WERI-Rb-1 (cell line): Measurements from ENCODE around the gene KIF13A.
"Not testable (repeated sequence)": the region's sequence is repeated elsewhere in the genome, so short reads cannot be mapped to it uniquely, and the experiment has no call there.

ENCODE experiments used
- DNase-seq: peaks from one replicate; pipeline ENCODE4 v3.0.0-alpha.2; 2020
- H3K27ac ChIP-seq: fragments of 250-450 bp; sonication (Bioruptor Pico); 2 replicates; pipeline ENCODE4 v1.5.1; 2020; ENCODE audit warnings: mild to moderate bottlenecking, moderate library complexity
- H3K27me3 ChIP-seq: fragments of 250-450 bp; sonication (Bioruptor Pico); 2 replicates; pipeline ENCODE4 v1.5.1; 2021; ENCODE audit warnings: mild to moderate bottlenecking, low read depth, moderate library complexity; ENCODE audit not compliant: insufficient read depth, severe bottlenecking
- H3K36me3 ChIP-seq: fragments of 250-450 bp; sonication (Bioruptor Pico); 2 replicates; pipeline ENCODE4 v1.5.1; 2020; ENCODE audit warnings: mild to moderate bottlenecking, moderate library complexity
- H3K4me3 ChIP-seq: 2 replicates; pipeline ENCODE4 v1.5.1; 2011; ENCODE audit warnings: low read depth, mild to moderate bottlenecking, control low read depth, low read length
- H3K9me3 ChIP-seq: fragments of 250-450 bp; sonication (Bioruptor Pico); 2 replicates; pipeline ENCODE4 v1.5.1; 2021; ENCODE audit warnings: mild to moderate bottlenecking, moderate library complexity; ENCODE audit not compliant: severe bottlenecking
- TF ChIP-seq, protein P1 (sequence below): IDR thresholded peaks from 2 replicates; pipeline ENCODE4 v1.5.1; 2011; ENCODE audit warnings: low read depth, mild to moderate bottlenecking, control low read depth, inconsistent platforms, low read length

Gene KIF13A

DNA sequence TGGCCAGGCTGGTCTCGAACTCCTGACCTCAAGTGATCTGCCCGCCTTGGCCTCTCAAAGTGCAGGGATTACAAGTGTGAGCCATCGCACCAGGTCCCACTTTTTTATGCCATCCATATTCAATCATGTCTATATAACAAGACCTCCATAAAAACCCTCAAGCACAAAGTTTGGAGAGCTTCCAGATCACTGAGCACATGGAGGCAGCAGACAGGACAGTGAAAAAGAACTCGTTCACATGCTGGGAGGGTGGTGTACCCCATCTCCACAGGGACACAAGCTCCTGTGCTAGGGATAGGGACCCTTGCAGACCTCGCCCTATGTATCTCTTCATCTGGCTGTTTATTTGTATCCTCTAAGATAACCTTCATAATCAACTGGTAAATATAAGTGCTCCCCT is 30.3 kb downstream of the KIF13A start:
- H3K9me3 ChIP-seq: no peaks in the 10 kb centered on the region
- no peak for DNase-seq
- TF ChIP-seq, protein P1, sequence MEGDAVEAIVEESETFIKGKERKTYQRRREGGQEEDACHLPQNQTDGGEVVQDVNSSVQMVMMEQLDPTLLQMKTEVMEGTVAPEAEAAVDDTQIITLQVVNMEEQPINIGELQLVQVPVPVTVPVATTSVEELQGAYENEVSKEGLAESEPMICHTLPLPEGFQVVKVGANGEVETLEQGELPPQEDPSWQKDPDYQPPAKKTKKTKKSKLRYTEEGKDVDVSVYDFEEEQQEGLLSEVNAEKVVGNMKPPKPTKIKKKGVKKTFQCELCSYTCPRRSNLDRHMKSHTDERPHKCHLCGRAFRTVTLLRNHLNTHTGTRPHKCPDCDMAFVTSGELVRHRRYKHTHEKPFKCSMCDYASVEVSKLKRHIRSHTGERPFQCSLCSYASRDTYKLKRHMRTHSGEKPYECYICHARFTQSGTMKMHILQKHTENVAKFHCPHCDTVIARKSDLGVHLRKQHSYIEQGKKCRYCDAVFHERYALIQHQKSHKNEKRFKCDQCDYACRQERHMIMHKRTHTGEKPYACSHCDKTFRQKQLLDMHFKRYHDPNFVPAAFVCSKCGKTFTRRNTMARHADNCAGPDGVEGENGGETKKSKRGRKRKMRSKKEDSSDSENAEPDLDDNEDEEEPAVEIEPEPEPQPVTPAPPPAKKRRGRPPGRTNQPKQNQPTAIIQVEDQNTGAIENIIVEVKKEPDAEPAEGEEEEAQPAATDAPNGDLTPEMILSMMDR: no peak
- H3K27ac ChIP-seq: no peak overlapping the region
- no peaks in the 10 kb centered on the region for H3K36me3 ChIP-seq
- no peaks in the 10 kb centered on the region for H3K27me3 ChIP-seq
- no peak overlapping the region for H3K4me3 ChIP-seq

DNA sequence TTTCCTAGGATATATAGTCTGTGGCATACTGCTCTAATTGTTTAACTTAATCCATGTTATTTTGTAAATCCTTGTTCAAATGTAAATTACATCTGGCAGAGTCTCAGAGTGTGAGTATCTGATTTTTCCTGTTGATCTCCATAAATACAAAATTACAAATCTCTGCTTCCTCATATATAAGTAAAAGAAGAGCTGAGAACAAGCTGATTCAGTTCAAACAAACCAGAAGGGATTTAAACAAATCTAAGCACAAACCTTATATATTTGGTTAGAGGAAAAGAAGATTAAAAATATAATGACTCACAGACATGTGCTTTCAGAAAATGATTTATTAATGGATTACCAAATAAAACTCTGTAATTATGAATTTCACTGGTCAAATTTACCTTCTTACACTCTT is 37.3 kb downstream of the KIF13A start:
- TF ChIP-seq, protein P1: no peak
- Histone ChIP-seq H3K27me3 (no peaks in the 10 kb centered on the region), H3K27ac (no peak overlapping the region), H3K36me3 (no peaks in the 10 kb centered on the region), H3K9me3 (no peaks in the 10 kb centered on the region), H3K4me3 (no peak overlapping the region)
- no peak for DNase-seq

DNA sequence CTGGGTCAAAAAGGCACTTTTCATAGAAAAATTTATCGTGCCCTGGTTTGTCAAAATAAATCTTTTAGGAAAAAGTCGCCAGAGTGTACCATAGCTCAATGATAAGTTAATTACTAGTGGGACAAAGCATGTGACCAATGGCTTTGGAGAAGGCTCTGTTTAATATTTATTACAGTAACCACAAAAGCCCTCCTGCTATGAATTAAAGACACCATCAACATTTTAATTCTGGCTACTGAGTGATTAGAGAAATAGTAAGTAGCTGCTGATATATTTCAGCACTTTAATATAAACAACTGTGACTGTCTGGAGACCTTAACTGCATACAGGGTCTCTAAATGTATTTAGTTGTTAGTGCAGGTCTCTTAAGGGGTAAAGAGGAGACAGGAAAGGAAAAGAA is 38.3 kb downstream of the KIF13A start:
- no peak for DNase-seq
- no peaks in the 10 kb centered on the region for H3K36me3 ChIP-seq
- TF ChIP-seq, protein P1: no peak
- no peak overlapping the region for H3K27ac ChIP-seq
- no peak overlapping the region for H3K4me3 ChIP-seq
- no peaks in the 10 kb centered on the region for H3K9me3 ChIP-seq
- no peaks in the 10 kb centered on the region for H3K27me3 ChIP-seq

DNA sequence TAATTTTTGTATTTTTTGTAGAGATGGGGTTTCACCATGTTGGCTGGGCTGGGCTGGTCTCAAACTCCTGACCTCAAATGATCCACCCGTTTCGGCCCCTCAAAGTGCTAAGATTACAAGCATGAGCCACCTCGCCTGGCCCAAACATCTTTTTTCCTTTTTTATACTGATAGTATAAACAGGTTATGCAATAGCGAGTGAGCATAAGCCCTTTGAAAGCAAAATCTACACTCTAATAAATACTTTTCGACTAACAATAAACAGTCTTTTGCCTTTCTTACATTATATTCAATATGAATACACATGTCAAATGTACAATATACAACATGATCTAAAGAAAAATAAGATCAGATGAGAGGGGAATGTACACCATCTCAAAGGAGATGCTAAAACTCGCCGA is 38.7 kb downstream of the KIF13A start:
- Histone ChIP-seq H3K9me3 (no peaks in the 10 kb centered on the region), H3K36me3 (no peaks in the 10 kb centered on the region), H3K4me3 (no peak overlapping the region), H3K27ac (no peak overlapping the region), H3K27me3 (no peaks in the 10 kb centered on the region)
- TF ChIP-seq, protein P1: no peak
- no peak for DNase-seq

DNA sequence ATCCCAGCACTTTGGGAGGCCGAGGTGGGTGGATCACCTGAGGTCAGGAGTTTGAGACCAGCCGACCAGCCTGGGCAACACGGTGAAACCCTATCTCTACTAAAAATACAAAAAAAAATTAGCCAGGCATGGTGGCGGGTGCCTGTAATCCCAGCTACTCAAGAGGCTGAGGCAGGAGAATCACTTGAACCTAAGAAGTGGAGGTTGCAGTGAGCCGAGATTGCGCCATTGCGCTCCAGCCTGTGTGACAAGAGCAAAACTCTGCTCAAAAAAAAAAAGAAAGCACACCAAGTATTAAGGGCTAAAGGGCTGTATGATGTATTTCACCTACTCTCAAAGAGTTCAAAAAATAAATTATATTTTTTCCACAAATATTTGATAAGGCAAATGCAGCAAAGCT is 39.9 kb downstream of the KIF13A start:
- not testable (repeated sequence) for H3K9me3 ChIP-seq, H3K27me3 ChIP-seq, DNase-seq, H3K36me3 ChIP-seq, H3K27ac ChIP-seq, H3K4me3 ChIP-seq

DNA sequence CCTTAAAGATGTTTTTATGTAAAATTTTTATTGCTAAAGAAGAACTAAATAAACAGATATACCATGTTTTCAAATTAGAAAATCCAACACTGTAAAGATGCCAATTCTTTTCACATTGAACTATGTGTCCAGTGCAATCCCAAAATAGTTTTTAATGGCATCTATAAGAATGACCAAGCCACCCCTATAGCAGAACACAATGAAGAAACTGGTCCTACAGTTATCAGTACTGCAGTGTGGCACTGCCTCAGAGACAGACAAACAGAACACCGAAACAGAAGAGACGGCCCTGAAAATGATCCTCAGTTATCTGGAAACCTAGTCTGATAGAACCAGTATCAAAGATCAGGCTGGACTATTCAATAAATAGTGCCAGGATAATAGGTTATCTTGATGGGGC is 41.9 kb downstream of the KIF13A start:
- H3K27me3 ChIP-seq: no peaks in the 10 kb centered on the region
- TF ChIP-seq, protein P1: no peak
- no peak for DNase-seq
- H3K4me3 ChIP-seq: no peak overlapping the region
- no peaks in the 10 kb centered on the region for H3K9me3 ChIP-seq
- no peaks in the 10 kb centered on the region for H3K36me3 ChIP-seq
- no peak overlapping the region for H3K27ac ChIP-seq

DNA sequence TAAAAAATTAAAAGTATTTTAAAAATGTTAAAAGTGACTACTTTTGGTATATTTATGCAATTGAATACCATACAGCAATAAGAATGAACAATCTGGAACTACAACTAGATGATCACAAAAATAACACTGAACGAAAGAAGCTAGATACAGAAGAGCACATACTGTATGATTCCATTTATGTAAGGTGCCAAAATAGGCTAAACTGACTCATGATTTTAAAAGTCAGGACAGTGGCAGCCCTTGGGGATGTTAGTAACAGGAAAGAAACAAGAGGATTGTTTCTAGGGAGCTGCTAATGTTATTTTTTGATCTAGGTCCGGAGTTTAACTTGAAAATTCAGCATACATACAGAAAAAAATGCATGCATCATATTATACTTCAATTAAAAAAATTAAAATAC is 42.3 kb downstream of the KIF13A start:
- no peak for DNase-seq
- H3K9me3 ChIP-seq: no peaks in the 10 kb centered on the region
- TF ChIP-seq, protein P1: no peak
- no peak overlapping the region for H3K27ac ChIP-seq
- H3K36me3 ChIP-seq: no peaks in the 10 kb centered on the region
- H3K4me3 ChIP-seq: no peak overlapping the region
- H3K27me3 ChIP-seq: no peaks in the 10 kb centered on the region
